WI38 (cell line): ENCODE measurements around the gene NR3C2.
"Not testable (repeated sequence)": the region's sequence is repeated elsewhere in the genome, so short reads cannot be mapped to it uniquely, and the experiment has no call there.

Experiments used
- H3K4me3 ChIP-seq: 2 replicates; pipeline ENCODE4 v1.5.1; 2011; ENCODE audit warnings: low read depth, mild to moderate bottlenecking, control low read depth, low read length
- TF ChIP-seq, protein P1 (sequence below): IDR thresholded peaks from 2 replicates; pipeline ENCODE4 v1.5.1; 2012; ENCODE audit warnings: low read depth, mild to moderate bottlenecking, control low read depth, low read length

Gene NR3C2

GRCh38 chr4:148205476-148205875 lies 236.7 kb downstream of the NR3C2 start:
- TF ChIP-seq, protein P1, sequence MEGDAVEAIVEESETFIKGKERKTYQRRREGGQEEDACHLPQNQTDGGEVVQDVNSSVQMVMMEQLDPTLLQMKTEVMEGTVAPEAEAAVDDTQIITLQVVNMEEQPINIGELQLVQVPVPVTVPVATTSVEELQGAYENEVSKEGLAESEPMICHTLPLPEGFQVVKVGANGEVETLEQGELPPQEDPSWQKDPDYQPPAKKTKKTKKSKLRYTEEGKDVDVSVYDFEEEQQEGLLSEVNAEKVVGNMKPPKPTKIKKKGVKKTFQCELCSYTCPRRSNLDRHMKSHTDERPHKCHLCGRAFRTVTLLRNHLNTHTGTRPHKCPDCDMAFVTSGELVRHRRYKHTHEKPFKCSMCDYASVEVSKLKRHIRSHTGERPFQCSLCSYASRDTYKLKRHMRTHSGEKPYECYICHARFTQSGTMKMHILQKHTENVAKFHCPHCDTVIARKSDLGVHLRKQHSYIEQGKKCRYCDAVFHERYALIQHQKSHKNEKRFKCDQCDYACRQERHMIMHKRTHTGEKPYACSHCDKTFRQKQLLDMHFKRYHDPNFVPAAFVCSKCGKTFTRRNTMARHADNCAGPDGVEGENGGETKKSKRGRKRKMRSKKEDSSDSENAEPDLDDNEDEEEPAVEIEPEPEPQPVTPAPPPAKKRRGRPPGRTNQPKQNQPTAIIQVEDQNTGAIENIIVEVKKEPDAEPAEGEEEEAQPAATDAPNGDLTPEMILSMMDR = no peak
- H3K4me3 ChIP-seq = no peak overlapping the region

- H3K4me3 ChIP-seq = no peak overlapping the region
- TF ChIP-seq, protein P1 = no peak
Measured at GRCh38 chr4:148204892-148205291, 237.3 kb downstream of the NR3C2 start.

DNA sequence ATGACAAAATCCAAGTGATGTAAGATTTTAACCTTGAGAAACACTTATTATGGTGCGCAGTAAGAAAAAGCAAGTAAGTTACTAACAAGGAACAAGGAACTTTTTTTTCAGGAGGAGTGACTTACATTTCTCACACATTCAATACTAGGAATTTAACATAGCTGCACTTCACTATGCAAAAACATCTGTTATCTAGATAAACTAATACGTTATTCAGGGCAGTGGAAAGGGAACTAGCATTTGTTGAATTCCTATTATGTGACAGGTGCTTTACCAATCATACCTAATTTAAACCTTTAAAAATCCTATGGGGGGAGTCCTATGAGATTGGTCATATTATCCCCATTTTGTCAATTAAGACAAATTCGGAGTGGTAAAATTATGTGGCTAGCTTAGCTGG lies 238.0 kb downstream of the NR3C2 start:
- TF ChIP-seq, protein P1 = no peak
- H3K4me3 ChIP-seq = no peak overlapping the region

DNA sequence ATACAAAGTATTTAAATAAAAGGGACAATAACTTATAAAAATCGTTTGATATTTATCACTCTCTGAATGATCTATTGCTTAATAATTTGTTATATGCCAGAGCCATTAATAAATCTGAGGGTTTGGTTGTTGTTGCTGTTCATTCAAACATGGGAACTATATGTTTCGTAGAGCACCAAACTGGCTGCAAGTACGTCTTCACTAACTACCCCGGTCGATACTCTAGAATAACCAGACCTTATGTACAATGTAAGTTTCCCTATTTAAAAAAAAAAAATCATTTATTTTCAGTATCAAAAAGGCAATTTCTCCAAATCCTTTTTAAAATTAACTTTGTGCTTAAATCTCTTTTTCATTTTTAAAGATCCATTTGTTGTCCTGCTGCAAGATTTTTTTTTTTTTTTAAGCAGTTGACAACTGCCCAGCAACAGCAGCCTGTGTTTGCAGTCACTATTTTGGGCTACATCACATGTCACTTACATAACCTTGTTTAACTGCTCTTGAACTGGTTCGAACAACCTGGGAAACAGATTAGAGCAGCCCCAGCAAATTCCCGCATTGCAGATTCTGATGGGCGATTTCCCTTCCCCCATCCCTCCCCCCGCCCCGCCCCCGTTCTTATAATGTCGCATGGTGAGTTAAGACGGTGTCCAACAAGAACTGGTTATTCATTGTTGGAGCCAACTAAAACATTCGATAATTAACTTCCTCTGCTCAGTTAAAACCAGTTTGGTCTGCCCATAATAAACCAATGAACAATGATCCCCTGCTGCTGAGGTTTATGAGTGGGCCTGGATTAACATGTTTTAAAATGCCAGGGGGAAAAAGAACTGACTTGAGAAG lies 238.9 kb downstream of the NR3C2 start:
- no peak overlapping the region for H3K4me3 ChIP-seq
- TF ChIP-seq, protein P1 = no peak

DNA sequence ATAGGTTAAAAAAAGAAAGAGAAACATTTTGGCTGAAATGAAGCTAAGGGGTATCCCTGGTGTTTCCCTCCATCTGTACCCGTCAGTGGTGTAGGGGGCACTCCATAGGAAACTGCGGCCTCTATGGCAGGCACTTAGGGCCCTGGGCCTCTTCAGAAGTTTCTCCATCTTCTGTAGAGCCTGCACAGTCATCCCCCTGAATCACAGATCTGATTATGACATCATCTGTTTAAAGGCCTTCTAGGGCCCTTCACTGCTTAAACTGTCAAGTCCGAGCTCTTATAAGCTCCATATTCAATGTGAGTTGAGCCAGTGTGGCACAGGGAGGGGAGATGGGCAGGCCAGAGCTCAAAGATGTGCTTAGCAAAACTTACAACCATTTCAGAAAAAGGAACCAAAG lies 241.3 kb downstream of the NR3C2 start:
- TF ChIP-seq, protein P1 = no peak

DNA sequence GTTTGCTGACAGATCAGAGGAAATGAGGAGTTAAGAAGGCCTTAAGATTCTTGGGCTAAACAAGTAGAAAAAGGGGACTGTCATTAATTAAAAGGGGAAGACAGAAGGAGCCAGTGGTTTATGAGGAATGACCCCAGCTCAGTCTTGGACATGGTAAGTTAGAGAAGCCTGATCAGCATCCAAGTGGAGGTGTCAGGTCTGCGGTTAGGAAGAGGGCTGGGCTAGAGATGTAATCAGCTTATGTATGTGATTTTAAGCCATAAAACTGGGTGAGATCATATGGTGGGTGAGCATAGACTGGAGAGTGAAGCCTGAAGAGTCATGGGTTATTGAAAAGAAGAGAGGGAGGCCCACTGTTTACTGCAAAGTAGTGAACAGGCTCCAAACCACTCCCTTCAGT lies 246.1 kb downstream of the NR3C2 start:
- no peak overlapping the region for H3K4me3 ChIP-seq
- TF ChIP-seq, protein P1 = no peak

More for the DNA sequence above, 241.3 kb downstream of the NR3C2 start:
- no peak overlapping the region for H3K4me3 ChIP-seq

GRCh38 chr4:148192526-148192925 lies 249.7 kb downstream of the NR3C2 start:
- no peak overlapping the region for H3K4me3 ChIP-seq
- TF ChIP-seq, protein P1 = no peak

GRCh38 chr4:148187454-148188222 lies 254.6 kb downstream of the NR3C2 start:
- H3K4me3 ChIP-seq = not testable (repeated sequence)
